PFSK-1 (cell line): ENCODE results near the gene CACNG7. TPM values are rescaled to one million over a fixed set of nuclear protein-coding genes. Genes with fewer than 3 reads are reported as not detected.

Experiments
- FOXP2 ChIP-seq: optimal IDR thresholded peaks from 2 replicates; pipeline ENCODE3; 2011; ENCODE audit warnings: borderline replicate concordance, control low read depth, inconsistent platforms; ENCODE audit not compliant: insufficient read depth; ENCODE audit errors: extremely low read length, extremely low read depth
- POLR2AphosphoS5 ChIP-seq: IDR thresholded peaks from 2 replicates; pipeline ENCODE4 v1.6.1; 2012; ENCODE audit warnings: low read depth, mild to moderate bottlenecking, control low read depth, low read length, moderate library complexity
- SIN3A ChIP-seq: IDR thresholded peaks from 2 replicates; pipeline ENCODE4 v1.6.1; 2012; ENCODE audit warnings: mild to moderate bottlenecking, low read length, moderate library complexity, borderline replicate concordance; ENCODE audit not compliant: insufficient read depth
- TAF1 ChIP-seq: IDR thresholded peaks from 2 replicates; pipeline ENCODE4 v1.6.1; 2012; ENCODE audit warnings: low read length, control low read depth, borderline replicate concordance; ENCODE audit not compliant: insufficient read depth
- polyA plus RNA-seq: library from polyadenylated mRNA; unstranded; fragments of >200 nt; gene quantifications from one replicate; pipeline ENCODE4 v1.2.1, GENCODE V29; 2012; ENCODE audit warnings: low read depth, missing spikeins; ENCODE audit not compliant: insufficient read length
- TF ChIP-seq, protein P1 (sequence below), 2 experiments: IDR thresholded peaks; 2 replicates each; pipeline versions ENCODE4 v1.6.1 to v1.8.0; 2011 to 2012; ENCODE audit warnings: low read depth in 2 of 2, low read length in 2 of 2, control low read depth in 1 of 2, inconsistent platforms in 1 of 2, mild to moderate bottlenecking in 1 of 2, moderate library complexity in 1 of 2; ENCODE audit not compliant: insufficient read depth in 1 of 2

Gene CACNG7, protein sequence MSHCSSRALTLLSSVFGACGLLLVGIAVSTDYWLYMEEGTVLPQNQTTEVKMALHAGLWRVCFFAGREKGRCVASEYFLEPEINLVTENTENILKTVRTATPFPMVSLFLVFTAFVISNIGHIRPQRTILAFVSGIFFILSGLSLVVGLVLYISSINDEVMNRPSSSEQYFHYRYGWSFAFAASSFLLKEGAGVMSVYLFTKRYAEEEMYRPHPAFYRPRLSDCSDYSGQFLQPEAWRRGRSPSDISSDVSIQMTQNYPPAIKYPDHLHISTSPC
- not detected for polyA plus RNA-seq

DNA sequence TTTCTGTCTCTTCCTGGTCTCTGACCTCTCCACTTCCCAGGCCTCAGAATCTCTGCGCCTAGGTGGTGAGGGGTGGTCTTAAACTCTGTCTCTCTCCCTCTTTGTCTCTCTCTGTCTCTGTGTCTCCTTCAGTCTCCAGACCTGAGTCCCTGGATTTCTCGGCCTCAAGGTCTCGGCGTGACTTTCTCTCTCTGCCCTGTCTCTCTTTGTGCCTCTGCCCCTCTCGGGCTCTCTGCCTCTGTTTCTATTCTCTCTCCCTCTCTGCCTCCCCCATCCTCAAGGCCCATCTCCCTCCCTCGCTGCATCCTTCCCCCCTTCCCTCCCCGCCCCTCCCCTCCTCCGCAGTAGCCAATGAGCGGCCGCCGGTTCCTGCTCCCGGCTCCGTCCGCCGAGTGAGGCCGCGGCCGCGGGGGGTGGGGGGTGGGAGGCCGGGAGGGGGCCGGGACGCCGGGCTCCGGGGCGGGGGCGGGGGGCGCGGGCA lies at the start of gene CACNG7:
Gene CACNG7 (plus strand): TSS at position 344 of the 481 bp plus-strand sequence. CDS start 3,554 bp downstream, outside the sequence.
- TF ChIP-seq FOXP2: no peak
- TF ChIP-seq, protein P1, sequence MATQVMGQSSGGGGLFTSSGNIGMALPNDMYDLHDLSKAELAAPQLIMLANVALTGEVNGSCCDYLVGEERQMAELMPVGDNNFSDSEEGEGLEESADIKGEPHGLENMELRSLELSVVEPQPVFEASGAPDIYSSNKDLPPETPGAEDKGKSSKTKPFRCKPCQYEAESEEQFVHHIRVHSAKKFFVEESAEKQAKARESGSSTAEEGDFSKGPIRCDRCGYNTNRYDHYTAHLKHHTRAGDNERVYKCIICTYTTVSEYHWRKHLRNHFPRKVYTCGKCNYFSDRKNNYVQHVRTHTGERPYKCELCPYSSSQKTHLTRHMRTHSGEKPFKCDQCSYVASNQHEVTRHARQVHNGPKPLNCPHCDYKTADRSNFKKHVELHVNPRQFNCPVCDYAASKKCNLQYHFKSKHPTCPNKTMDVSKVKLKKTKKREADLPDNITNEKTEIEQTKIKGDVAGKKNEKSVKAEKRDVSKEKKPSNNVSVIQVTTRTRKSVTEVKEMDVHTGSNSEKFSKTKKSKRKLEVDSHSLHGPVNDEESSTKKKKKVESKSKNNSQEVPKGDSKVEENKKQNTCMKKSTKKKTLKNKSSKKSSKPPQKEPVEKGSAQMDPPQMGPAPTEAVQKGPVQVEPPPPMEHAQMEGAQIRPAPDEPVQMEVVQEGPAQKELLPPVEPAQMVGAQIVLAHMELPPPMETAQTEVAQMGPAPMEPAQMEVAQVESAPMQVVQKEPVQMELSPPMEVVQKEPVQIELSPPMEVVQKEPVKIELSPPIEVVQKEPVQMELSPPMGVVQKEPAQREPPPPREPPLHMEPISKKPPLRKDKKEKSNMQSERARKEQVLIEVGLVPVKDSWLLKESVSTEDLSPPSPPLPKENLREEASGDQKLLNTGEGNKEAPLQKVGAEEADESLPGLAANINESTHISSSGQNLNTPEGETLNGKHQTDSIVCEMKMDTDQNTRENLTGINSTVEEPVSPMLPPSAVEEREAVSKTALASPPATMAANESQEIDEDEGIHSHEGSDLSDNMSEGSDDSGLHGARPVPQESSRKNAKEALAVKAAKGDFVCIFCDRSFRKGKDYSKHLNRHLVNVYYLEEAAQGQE (IDR thresholded peaks at IDR 0.05; ENCODE audit: insufficient read depth in 1 of 2, low read depth in 2 of 2, low read length in 2 of 2): no peak
- TF ChIP-seq TAF1: no peak
- no peak for TF ChIP-seq POLR2AphosphoS5
- TF ChIP-seq SIN3A: no peak

DNA sequence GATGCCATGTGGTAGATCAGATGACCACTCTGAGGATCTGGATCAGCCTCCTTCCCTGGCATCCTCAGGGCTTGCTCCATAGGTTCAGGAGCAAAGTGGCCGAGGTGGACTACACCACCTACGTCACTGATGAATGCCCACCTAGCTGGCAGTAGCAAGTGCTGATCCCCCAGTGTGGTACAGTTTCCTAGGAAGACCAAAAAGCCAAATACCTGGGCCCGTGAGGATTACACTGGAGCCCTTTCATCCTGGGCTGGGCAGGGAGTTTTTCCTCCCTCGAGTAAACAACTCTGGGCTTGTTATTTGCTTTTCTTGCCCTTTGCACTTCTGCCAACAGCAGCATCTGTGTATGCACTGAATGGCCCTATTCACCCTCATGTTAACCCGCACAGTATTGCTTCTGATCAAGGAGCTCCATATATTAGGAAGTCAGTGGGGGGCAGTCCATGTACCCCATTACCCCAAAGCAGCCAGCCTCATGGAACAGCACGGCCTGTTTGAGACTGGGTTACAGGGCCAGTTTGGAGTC lies 44.7 kb upstream of the CACNG7 start:
- TF ChIP-seq, protein P1 (IDR thresholded peaks at IDR 0.05; ENCODE audit: insufficient read depth in 1 of 2, low read depth in 2 of 2, low read length in 2 of 2): no peak
- TF ChIP-seq POLR2AphosphoS5: no peak

DNA sequence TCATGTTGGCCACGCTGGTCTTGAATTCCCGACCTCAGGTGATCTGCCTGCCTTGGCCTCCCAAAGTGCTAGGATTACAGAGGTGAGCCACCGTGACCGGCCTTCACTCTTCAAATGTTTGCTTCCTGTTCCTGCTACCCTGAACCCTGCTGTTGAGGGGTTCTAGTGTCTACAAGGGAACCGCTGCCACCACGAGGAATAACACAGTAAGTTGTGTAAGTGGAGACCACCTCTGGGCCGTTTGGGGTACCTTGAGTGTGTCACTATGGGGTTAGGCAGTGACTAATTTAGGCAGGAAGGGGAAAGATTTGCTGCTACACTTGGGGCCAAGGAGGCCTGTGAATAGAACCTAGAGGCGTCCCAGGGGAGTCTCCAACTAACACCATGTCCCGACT lies 43.6 kb upstream of the CACNG7 start:
- no peak for TF ChIP-seq POLR2AphosphoS5
- TF ChIP-seq SIN3A: no peak
- TF ChIP-seq TAF1: no peak
- TF ChIP-seq, protein P1 (IDR thresholded peaks at IDR 0.05; ENCODE audit: insufficient read depth in 1 of 2, low read depth in 2 of 2, low read length in 2 of 2): no peak
- no peak for TF ChIP-seq FOXP2

DNA sequence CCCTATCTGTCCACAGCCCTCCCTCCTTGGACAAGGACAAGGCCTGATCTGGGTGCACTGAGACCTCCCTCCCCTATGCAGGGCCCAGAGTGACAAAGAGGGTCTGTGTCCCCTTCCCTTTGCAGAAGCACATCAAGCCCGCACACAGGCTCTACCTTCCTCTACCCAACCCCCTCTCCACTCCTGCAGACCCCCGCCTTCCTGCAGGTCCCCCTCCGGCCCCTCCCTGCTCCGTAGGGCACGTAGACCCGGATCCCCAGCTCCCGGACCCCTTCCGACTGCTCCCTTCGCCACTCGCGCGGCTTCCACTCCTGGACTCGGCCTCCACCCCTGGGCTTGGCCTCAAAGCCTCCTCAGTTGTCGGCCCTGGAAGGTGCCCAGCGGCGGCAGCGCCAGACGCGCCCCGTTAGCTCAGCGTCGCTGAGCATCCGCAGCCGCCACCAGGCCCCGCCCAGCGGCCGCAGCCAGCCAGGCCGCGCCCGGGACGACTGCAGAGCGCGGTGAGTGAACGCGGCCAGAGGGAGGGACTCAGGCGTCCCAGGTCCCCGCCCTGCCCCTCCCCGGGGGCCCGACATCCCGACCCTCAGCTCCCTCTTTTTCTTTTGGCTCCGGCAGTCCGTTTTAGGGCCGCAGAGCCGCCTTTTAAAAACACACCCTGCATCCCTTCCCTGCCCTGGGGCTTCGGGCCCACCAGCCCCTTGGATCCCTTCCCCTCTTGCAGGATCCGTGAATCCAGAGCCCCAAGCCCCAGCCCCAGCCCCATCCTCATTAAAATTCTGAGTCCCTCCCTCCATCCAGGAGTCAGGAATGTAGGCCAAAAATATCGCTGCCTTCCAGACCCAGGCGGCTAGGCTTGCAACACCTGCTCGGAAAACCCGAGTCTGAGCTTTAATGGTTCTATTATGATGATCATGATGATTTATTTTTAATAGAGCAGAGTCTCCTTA lies 42.9 kb upstream of the CACNG7 start:
- TF ChIP-seq, protein P1 (IDR thresholded peaks at IDR 0.05; ENCODE audit: insufficient read depth in 1 of 2, low read depth in 2 of 2, low read length in 2 of 2): no peak
- TF ChIP-seq FOXP2 (no peak), TAF1 (no peak), SIN3A (no peak), POLR2AphosphoS5 (no peak)
